SK-N-SH treated with all-trans-retinoic acid at 6 μM for 48 hours (cell line): ENCODE data around the gene KCNJ1.

ENCODE experiments used
- ARNTL ChIP-seq: fragments of 450-650 bp; formaldehyde crosslinking; IDR thresholded peaks from 2 replicates; pipeline ENCODE4 v1.5.0; 2020; ENCODE audit warnings: low read depth, mild to moderate bottlenecking, moderate library complexity, borderline replicate concordance
- CREB5 ChIP-seq: fragments of 250-450 bp; sonication (Bioruptor Pico); IDR thresholded peaks from 2 replicates; pipeline ENCODE4 v1.5.1; 2020; ENCODE audit warnings: low read depth, mild to moderate bottlenecking, moderate library complexity
- ISL1 ChIP-seq: fragments of 250-450 bp; sonication (Bioruptor Pico); IDR thresholded peaks from 2 replicates; pipeline ENCODE4 v2.1.2; 2022; ENCODE audit warnings: mild to moderate bottlenecking, moderate library complexity
- RARB ChIP-seq: fragments of 250-450 bp; sonication (Bioruptor Pico); IDR thresholded peaks from 2 replicates; pipeline ENCODE4 v1.8.0; 2021; ENCODE audit warnings: mild to moderate bottlenecking, moderate library complexity
- TOX ChIP-seq: fragments of 250-450 bp; sonication (Bioruptor Pico); IDR thresholded peaks from 2 replicates; pipeline ENCODE4 v1.8.0; 2021; ENCODE audit warnings: mild to moderate bottlenecking, moderate library complexity, borderline replicate concordance
- ZFP30 ChIP-seq: fragments of 450-650 bp; formaldehyde crosslinking; IDR thresholded peaks from 2 replicates; pipeline ENCODE4 v1.5.0; 2022; ENCODE audit warnings: mild to moderate bottlenecking, moderate library complexity
- ZNF8 ChIP-seq: fragments of 450-650 bp; formaldehyde crosslinking; IDR thresholded peaks from 2 replicates; pipeline ENCODE4 v1.5.0; 2020; ENCODE audit warnings: mild to moderate bottlenecking, moderate library complexity

- TF ChIP-seq TOX (CRISPR knock-in tag) (no peak), ARNTL (CRISPR knock-in tag) (no peak), RARB (no peak), ISL1 (CRISPR knock-in tag) (no peak), CREB5 (CRISPR knock-in tag) (no peak), ZNF8 (CRISPR knock-in tag) (no peak), ZFP30 (CRISPR knock-in tag) (no peak)
Observed at GRCh38 chr11:128859563-128860441, 7.3 kb downstream of the KCNJ1 start.
